ENCODE data around the gene MAP3K2. TPM values are rescaled to one million over a fixed set of nuclear protein-coding genes. Genes with fewer than 3 reads are reported as not detected.

Gene MAP3K2
- total RNA-seq, 4 donors from 2014 or later, result 58.9 to 68.5 (median 63.0) TPM

GRCh38 chr2:127425540-127426490 lies 38.0 kb upstream of the MAP3K2 start:
- H3K4me3 ChIP-seq (ENCODE audit: low read depth, poor library complexity, severe bottlenecking), result no peak overlapping the region
- intact Hi-C loops (cut with DNase I; ENCODE audit: low total_unique reads), result no loop called here
- DNase-seq (ENCODE audit: low spot score in 2 of 2), result peak in 1 of 2 donors; percentile 64
- WGBS, 2 donors, result 91 to 94% methylated on average over 16 of the region's 16 CpGs
- TF ChIP-seq CTCF (IDR thresholded peaks at IDR 0.05) (no peak), POLR2A (IDR thresholded peaks at IDR 0.05) (no peak)

- 80 to 90% methylated on average over 12 to 13 of the region's 13 CpGs for WGBS, 2 donors
- DNase-seq (ENCODE audit: low spot score in 2 of 2), result peak; percentile 14 to 77
- H3K4me3 ChIP-seq (ENCODE audit: low read depth, poor library complexity, severe bottlenecking), result no peak overlapping the region
- intact Hi-C loops (cut with DNase I; ENCODE audit: low total_unique reads), result no loop called here
- TF ChIP-seq POLR2A (IDR thresholded peaks at IDR 0.05) (no peak), CTCF (IDR thresholded peaks at IDR 0.05) (no peak)
Observed at GRCh38 chr2:127424598-127425520, 37.1 kb upstream of the MAP3K2 start.

- H3K4me3 ChIP-seq (ENCODE audit: low read depth, poor library complexity, severe bottlenecking), result no peak overlapping the region
- no peak for TF ChIP-seq POLR2A (IDR thresholded peaks at IDR 0.05)
- no peak for TF ChIP-seq CTCF (IDR thresholded peaks at IDR 0.05)
- intact Hi-C loops (cut with DNase I; ENCODE audit: low total_unique reads), result no loop called here
- no peak for DNase-seq (ENCODE audit: low spot score in 2 of 2)
- WGBS, 2 donors, result 48 to 56% methylated on average over 1 of the region's 1 CpG
Observed at GRCh38 chr2:127423880-127424279, 36.1 kb upstream of the MAP3K2 start.

- intact Hi-C loops (cut with DNase I; ENCODE audit: low total_unique reads), result no loop called here
- peak in 1 of 2 donors; percentile 12 for DNase-seq (ENCODE audit: low spot score in 2 of 2)
- no peak overlapping the region for H3K4me3 ChIP-seq (ENCODE audit: low read depth, poor library complexity, severe bottlenecking)
- TF ChIP-seq POLR2A (IDR thresholded peaks at IDR 0.05) (no peak), CTCF (IDR thresholded peaks at IDR 0.05) (no peak)
- WGBS, 2 donors, result 2 to 5% methylated on average over 17 to 29 of the region's 29 CpGs
Observed at GRCh38 chr2:127423478-127423843, 35.7 kb upstream of the MAP3K2 start.

GRCh38 chr2:127422559-127423477 lies 35.0 kb upstream of the MAP3K2 start:
- H3K4me3 ChIP-seq (ENCODE audit: low read depth, poor library complexity, severe bottlenecking), result no peak overlapping the region
- 5 to 6% methylated on average over 12 to 35 of the region's 73 CpGs for WGBS, 2 donors
- peak; percentile 13 to 81 for DNase-seq (ENCODE audit: low spot score in 2 of 2)
- TF ChIP-seq POLR2A (IDR thresholded peaks at IDR 0.05) (no peak), CTCF (IDR thresholded peaks at IDR 0.05) (no peak)
- intact Hi-C loops (cut with DNase I; ENCODE audit: low total_unique reads), result no loop called here
